NCI-H1436 treated with DMSO at 0.1 percent for 48 hours (cell line): ENCODE measurements around the gene AMH.
"Not testable (repeated sequence)": the region's sequence is repeated elsewhere in the genome, so short reads cannot be mapped to it uniquely, and the experiment has no call there.

Experiments used
- DNase-seq: peaks from one replicate; lab custom pipeline; 2025; lab: John Stamatoyannopoulos, UW

Gene AMH

DNA sequence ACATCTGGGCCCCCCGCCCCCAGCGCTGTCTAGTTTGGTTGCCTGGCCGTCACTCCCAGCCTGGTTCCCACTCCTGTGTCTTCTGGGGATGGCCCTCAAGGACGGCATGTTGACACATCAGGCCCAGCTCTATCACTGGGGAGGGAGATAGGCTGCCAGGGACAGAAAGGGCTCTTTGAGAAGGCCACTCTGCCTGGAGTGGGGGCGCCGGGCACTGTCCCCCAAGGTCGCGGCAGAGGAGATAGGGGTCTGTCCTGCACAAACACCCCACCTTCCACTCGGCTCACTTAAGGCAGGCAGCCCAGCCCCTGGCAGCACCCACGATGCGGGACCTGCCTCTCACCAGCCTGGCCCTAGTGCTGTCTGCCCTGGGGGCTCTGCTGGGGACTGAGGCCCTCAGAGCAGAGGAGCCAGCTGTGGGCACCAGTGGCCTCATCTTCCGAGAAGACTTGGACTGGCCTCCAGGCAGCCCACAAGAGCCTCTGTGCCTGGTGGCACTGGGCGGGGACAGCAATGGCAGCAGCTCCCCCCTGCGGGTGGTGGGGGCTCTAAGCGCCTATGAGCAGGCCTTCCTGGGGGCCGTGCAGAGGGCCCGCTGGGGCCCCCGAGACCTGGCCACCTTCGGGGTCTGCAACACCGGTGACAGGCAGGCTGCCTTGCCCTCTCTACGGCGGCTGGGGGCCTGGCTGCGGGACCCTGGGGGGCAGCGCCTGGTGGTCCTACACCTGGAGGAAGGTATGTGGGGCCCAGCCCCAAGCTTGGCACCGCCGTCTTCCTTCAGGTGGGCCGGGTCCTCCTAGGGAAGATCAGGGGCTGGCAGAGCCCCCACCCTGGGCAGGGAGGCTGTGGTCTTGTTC is at the start of gene AMH:
Gene AMH (plus strand): TSS at position 314 of the 857 bp plus-strand sequence. CDS start 10 bp downstream, at position 324.
- DNase-seq = no peak

DNA sequence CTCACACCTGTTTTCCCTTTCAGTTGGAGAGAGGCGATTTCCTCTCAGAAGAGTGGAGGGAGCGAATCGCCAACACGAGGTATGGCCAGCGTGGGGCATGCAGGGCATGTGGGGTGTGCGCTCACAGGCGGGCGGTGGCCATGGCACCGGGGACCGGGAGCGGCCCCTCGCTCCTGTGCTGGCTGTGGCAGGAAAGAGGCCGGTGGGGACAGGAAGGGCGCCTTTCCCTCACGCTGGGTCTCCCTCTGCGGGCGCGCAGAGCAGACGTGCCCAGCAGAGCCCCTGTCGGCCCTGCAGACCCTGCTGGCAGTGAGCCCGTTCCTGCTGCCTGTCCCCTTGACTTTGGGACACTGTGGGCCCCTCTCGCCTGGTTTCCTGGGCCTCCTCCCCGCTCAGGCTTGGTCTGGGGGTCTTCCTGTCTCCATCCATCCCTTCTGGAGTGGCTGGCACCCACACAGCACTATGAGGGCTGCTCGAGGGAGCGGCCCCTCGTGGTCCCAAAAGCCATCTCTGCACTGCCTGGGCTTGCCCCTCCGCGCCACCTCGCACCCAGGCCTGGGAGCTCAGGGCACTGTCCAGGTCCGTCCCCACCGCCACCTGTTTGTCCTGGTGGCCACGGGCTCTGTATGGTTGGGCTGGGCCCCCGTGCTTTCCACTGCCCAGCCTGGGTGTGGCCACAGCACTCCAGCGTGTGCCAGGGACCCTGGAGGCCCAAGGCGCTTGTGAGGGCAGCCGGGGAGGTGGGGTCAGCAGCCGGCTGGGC is 49.1 kb upstream of the AMH start:
- DNase-seq = no peak

DNA sequence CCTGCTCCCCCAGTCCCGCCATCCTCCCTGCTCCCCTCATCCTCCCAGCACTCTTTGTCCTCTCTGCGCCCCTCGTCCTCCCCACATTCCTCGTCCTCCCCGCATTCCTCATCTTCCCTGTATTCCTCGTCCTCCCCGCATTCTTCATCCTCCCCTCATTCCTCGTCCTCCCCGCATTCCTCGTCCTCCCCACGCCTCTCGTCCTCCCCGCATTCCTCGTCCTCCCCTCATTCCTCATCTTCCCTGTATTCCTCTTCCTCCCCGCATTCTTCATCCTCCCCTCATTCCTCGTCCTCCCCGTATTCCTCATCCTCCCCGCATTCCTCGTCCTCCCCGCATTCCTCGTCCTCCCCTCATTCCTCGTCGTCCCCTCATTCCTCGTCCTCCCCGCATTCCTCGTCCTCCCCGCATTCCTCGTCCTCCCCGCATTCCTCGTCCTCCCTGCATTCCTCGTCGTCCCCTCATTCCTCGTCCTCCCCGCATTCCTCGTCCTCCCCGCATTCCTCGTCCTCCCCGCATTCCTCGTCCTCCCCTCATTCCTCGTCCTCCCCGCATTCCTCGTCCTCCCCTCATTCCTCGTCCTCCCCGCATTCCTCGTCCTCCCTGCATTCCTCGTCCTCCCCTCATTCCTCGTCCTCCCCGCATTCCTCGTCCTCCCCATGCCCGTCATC is 48.4 kb upstream of the AMH start:
- DNase-seq = not testable (repeated sequence)

DNA sequence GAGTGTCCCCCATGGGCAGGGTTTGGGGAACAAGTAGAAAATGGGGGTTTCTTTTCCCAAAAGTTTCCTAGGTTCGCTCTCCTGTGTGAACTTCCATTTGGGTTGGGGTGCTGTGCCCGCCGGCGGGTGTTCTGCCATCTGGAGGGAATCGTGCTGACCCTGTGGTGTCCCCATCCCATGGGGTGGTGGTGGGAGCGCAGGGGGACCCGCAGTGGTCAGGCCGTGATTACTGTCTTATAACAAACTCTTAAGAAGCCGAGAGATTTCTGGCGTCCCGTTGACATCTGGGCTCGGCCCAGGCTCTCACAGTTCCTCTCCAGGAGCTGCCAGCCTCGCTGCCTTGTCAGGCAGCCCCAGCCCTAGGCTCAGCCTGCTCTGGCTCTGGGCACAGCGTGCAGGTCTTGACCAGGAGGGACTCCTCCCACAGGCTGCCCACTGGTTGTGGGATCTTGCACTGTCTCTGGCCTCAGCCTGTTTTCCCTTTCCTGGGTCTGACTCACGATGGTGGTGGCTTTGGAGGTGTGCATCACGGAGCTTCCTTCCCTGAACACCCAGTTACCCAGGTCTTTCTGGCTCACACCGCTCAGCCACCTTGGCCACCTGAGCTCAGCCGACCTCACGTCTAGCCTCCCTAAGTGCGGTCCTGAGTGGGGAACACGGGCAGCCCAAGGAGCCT is 47.5 kb upstream of the AMH start:
- no peak for DNase-seq

DNA sequence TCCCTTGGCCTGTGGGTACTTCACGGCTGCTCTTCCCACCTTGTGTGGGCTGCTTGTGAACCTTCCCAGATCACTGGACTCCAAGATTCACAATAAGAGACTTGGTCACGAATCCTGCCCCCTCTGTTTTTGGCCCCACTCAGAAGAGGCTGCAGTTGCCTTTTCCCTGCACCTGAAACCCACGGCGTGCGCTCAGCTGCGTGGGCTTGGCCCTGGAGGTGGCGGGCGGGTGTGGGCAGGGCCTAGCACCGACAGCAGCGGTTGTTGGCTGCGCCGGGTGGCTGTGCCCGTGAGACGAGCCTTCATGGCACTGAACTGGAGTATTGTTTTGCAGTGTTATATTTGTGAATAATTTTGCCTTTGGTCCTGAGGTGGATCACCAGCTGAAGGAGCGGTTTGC is 46.8 kb upstream of the AMH start:
- DNase-seq = no peak

DNA sequence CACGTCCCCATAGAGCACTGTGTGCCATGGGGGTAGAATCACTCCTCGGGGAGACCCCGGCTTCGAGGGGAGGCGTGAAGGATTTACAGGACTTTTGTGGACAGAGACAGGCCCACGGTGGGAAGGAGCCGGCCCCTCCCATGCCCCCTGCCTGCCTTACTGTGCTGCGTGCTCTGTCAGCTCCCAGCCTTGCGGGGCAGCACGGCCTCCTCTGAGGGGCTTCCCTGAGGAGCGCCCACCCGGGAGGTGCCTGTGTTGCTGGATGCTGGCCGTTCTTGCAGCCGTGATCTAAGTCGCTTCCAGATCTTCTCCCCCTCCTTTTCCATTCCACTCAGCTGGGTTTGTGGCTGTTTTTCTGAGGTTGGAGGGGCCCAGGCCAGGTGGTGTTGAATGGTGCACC is 42.1 kb upstream of the AMH start:
- no peak for DNase-seq

DNA sequence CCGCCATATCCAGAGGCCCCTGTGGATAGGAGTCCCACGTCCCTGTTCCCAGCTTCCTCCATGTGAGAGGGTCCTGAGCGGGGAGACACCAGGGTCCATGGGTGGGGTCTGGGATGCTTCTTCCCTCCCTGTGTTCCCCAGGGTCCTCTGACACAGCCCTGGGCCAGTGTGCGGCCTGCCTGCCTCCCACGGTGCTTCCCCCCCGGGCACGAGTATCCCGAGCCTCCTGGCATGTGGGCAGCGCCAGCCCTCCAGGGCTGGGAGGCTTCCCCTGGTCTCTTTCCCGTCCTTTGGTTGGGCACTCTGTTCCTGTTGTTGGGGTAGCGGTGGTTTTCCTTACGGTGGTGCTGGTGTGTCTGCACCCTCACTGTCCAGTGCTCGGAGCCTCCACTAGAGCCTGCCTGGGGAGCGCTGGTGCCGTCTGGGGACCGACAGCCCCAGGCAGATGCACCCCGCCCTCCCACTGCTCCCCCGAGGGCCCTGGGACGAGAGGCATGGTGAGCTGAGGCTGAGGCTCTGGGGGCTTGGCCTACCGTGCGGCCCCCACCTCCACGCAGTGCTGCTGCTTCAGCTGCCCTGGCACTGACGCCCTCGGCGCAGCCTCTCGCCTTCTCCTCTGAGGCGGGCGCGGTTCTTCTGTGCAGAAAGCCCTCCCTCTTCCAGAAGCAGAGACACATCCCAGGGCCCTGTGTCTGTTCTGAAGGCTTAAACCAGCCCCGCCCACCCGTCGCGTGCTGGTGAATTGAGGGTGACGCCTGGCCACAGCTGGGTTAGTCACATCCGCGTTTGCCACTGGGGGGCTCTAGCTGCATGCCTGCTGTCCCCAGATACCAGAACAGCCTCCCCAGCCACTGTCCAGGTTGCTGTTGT is 40.9 kb upstream of the AMH start:
- DNase-seq = no peak

DNA sequence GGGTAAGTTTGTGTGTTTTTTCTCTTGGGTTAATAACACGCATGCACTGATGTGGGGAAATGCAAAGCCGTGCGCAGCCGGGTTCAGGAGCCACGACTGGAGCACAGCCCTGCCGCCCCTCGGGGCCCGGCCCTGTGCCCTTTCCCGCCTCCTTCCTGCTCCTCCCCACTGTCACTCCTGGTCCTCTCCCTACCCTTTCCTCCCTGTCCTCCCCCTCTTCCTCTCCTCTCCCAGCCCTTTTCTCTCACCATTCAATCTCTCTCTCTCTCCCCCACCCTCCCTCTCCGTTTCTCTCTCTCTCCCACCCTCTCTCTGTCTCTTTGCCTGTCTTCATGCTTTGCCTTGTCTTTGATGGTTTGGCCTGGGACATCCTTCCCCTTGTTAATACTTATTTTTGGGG is 40.1 kb upstream of the AMH start:
- no peak for DNase-seq

DNA sequence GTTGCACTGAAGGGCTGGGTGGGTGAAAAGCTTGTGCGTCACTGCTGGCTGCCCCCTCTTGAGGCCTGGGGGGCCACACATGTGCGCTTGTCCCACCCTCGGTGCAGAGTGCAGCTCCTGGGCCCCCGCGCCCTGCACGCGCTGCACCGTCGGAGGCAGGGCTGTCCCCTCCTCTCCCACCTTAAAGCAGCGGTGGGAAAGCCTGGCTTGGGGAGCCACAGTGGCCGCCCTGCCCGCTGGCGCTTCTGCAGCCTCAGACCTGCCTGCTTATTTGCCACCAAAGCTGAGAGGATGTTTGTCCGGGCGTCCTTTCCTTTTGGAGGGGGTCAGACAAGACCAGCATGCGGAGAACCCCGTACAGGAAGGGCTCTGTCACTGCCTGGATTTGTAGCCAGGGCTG is 39.7 kb upstream of the AMH start:
- no peak for DNase-seq

DNA sequence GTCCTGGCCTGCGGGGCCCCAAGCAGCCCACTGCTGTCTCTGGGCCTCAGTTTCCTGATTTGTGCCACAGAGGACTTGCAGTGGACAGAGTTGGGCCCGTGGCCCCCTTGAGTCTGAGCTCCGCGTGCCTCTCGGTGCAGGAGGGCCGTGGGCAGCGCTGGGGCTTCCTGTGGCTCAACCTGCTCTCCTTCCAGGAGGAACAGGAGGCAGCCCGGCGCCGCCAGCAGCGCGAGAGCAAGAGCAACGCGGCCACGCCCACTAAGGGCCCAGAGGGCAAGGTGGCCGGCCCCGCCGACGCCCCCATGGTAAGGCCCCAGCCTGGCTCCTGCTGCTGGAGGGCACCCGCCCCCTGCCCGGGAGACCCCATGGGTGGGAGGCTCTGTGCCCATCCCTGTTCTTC is 38.9 kb upstream of the AMH start:
- no peak for DNase-seq

DNA sequence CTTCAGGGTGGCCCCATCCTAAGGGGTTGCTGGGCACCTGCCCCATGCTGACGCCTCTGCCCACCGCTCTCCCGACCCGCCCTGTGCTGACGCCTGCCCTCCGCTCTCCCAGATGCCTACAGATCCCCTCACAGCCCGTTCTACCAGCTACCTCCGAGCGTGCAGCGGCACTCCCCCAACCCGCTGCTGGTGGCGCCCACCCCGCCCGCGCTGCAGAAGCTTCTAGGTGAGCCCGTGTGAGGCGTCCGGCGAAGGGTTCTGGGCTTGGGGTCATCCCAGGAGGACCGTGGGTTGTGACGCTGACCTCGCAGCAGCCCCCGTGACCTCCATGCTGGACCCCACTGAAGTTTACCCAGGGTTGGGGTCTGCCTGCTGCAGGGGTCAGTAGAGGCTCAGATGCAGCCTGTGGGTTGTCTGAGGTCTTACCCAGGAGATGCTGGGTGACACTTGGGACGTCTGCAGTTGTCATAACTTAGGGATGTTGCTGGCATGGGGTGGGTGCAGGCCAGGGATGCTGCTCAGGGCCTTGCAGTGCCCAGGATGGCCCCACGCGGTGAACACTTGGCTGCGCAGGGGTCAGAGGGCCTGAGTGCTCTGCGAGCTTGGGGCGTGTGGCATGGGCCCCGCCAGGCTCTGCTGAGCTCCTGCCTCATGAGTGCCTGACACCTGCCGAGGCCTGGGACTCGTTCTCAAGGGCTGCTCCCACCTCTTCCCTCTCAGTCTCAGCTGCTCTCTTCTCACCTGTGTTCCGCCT is 38.0 kb upstream of the AMH start:
- no peak for DNase-seq

DNA sequence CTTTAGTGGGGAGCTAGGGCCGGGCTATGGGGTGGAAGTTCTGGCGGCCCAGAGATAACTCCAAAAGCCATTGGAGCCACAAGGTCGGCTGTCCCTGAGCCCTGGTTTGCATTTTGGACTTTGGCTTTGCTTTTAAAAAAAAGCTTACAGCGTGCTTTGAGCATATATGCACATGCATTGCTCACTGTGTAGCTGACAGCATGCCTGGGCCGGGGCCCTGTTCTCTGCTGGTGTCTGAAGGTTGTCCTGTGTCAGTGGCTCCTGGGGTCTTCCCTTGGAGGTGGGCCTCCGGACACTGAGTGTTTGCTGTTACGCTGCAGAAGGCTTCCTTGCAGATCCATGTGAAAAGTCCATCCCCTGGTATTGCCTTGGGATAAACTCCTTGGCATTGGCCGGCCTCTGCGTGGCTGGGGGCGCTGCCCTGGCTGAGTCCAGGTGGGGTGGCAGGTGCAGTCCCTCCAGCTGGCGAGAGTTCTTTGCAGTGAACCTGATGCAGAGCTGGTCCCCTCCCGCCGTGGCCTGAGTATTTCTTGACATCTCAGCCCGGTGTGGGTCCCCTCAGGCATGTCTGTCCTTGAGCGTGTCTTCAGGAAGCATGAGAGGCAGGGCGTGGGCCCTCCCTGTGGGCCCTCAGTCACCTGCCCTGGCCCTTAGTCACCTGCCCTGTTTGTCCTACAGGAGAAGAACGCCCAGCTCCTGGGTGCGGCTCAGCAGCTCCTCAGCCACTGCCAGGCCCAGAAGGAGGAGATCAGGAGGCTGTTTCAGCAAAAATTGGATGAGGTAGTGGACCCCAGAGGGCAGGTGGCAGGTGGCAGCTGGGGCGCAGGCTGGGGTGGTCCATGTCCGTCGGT is 36.0 kb upstream of the AMH start:
- no peak for DNase-seq

DNA sequence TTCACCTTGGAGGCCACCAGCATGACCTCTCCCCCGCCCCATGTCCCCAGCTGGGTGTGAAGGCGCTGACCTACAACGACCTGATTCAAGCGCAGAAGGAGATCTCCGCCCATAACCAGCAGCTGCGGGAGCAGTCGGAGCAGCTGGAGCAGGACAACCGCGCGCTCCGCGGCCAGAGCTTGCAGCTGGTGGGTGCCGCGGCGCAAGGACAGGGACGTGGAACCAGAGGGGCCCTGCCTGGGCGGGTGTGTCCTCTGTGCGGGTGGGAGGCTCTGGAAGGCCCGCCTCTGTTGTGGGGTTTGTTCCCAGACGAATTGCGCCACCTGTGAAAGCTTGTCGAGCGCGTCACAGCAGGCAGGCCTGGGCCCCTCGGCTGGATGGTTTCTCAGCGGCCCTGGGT is 35.3 kb upstream of the AMH start:
- DNase-seq = no peak

DNA sequence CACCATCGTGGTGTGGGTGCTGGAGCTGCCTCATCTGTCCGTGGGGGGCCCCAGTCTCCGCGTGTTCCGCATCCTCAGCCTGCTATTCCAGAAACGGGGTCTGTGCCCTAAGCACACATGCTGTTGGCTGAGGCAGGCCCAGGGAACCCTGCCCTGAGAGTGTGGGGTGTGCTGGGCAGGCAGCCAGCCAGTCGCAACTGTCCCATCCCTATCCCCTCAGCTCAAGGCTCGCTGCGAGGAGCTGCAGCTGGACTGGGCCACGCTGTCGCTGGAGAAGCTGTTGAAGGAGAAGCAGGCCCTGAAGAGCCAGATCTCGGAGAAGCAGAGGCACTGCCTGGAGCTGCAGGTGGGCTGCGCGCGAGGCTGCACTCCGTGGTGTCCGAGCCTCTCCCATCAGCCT is 34.9 kb upstream of the AMH start:
- no peak for DNase-seq

DNA sequence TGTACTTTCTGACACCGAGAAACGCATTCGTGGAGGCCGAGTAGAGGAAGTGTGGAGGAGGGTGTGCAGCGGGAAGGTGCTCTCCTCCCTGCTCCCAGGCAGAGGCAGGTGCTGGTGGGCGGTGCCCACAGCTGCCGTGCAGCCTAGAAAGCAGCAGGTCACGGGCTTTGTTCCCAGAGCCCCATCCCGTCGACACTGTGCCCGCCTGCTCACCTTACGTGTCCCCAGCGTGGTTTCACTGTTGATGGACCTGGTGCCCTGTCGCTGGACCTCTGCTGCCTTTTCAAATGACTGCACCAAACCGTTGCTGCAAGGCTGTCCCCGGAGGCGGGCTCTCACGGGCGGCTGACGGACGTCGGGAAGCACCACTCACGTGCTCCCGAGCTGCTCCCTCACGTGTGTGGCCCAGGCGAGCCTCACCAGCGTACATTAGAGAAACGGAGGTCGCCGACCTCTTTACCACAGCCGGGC is 33.8 kb upstream of the AMH start:
- no peak for DNase-seq

DNA sequence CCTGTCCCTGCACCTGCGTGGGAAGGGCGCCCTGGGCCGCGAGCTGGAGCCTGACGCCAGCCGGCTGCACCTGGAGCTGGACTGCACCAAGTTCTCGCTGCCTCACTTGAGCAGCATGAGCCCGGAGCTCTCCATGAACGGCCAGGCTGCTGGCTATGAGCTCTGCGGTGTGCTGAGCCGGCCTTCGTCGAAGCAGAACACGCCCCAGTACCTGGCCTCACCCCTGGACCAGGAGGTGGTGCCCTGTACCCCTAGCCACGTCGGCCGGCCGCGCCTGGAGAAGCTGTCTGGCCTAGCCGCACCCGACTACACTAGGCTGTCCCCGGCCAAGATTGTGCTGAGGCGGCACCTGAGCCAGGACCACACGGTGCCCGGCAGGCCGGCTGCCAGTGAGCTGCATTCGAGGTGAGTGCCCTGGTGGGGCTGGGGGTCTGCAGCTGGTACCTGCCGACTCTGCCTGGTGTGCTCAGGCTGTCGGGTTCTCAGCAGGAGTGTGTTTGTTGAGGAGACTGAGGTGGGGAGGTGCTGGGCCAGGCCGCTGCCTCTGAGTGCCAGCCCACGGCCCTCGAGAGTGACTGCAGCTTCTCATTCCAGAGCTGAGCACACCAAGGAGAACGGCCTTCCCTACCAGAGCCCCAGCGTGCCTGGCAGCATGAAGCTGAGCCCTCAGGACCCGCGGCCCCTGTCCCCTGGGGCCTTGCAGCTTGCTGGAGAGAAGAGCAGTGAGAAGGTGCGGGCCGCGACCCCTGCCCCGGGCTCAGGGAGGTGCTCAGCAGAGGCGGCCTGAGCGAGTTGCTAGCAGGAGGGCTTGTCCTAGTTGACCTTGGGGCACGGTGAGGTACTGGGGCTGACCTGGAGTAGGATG is 32.5 kb upstream of the AMH start:
- DNase-seq = no peak

DNA sequence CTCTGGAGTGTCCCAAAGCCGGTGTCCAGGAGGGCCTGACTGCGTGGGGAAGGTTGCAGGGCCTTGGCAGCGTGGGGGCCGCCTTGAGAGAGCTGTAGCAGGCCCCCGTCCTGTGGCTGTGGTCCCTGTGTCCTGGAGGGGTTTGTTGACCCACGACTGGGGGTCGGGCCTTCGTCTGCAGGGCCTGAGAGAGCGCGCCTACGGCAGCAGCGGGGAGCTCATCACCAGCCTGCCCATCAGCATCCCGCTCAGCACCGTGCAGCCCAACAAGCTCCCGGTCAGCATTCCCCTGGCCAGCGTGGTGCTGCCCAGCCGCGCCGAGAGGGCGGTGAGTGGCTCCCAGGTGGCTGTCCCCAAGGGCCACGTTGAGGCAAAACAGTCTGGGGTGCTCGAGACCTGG is 31.5 kb upstream of the AMH start:
- no peak for DNase-seq

DNA sequence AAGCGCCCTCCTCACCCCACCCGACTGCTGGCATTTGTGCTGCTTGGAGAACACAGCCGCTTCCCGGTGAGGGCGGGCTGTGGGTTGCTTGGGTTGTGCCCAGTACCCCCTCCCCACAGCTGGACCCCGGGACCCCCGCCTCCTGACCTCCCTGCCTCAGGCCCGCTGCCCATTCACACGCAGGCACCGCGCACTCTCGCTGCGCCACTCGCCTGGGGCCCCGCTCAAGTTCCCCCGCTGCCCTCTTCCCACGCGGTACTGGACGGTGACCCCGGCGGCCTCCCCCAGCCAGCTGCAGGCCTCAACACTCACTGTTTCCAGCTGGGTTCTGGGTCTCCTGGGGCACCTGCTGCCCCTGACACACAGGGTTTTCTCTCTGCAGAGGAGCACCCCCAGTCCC is 29.4 kb upstream of the AMH start:
- no peak for DNase-seq
